GM18519 (cell line): ENCODE data around the gene BHLHE23.
"Not testable (repeated sequence)": the region's sequence is repeated elsewhere in the genome, so short reads cannot be mapped to it uniquely, and the experiment has no call there.

Experiments used
- ATAC-seq: cut with Tn5 transposase; IDR thresholded peaks from one replicate; pipeline ENCODE4 v1.9.1; 2021; ENCODE audit warnings: mild to moderate bottlenecking, moderate library complexity; ENCODE audit not compliant: unreplicated experiment, low FRiP score

Gene BHLHE23

GRCh38 chr20:63043348-63044203 lies 36.8 kb upstream of the BHLHE23 start:
- no peak for ATAC-seq

GRCh38 chr20:63042448-63043071 lies 35.8 kb upstream of the BHLHE23 start:
- no peak for ATAC-seq

- ATAC-seq: no peak
These were observed 35.0 kb upstream of the BHLHE23 start for GRCh38 chr20:63041776-63042175.

GRCh38 chr20:63037669-63038268 lies 31.0 kb upstream of the BHLHE23 start:
- no peak for ATAC-seq

- ATAC-seq: no peak
These were observed 29.5 kb upstream of the BHLHE23 start for GRCh38 chr20:63036291-63036690.

GRCh38 chr20:63035603-63036185 lies 28.9 kb upstream of the BHLHE23 start:
- no peak for ATAC-seq

GRCh38 chr20:63034710-63035602 lies 28.2 kb upstream of the BHLHE23 start:
- not testable (repeated sequence) for ATAC-seq

- no peak for ATAC-seq
These were observed 27.3 kb upstream of the BHLHE23 start for GRCh38 chr20:63033794-63034709.

- ATAC-seq: no peak
These were observed 26.4 kb upstream of the BHLHE23 start for GRCh38 chr20:63032861-63033793.

- ATAC-seq: no peak
These were observed 25.4 kb upstream of the BHLHE23 start for GRCh38 chr20:63032026-63032800.

GRCh38 chr20:63031251-63032014 lies 24.7 kb upstream of the BHLHE23 start:
- no peak for ATAC-seq

- ATAC-seq: no peak
These were observed 22.8 kb upstream of the BHLHE23 start for GRCh38 chr20:63029358-63030121.

- ATAC-seq: no peak
These were observed 21.7 kb upstream of the BHLHE23 start for GRCh38 chr20:63028461-63028921.

GRCh38 chr20:63027922-63028389 lies 21.2 kb upstream of the BHLHE23 start:
- ATAC-seq: no peak

GRCh38 chr20:63027221-63027921 lies 20.6 kb upstream of the BHLHE23 start:
- no peak for ATAC-seq
